Endothelial cell of umbilical vein (primary cell): Measurements from ENCODE around the gene PNPLA3. TPM values are rescaled to one million over a fixed set of nuclear protein-coding genes. Genes with fewer than 3 reads are reported as not detected.

ENCODE experiments used
- BruUV-seq: library from RNA; stranded (reverse); fragments of 400-500 nt; replicated peaks from 2 replicates; lab custom pipeline; 2021; lab: Mats Ljungman, UMichigan
- CTCF ChIA-PET: fragments of 300-600, 350-600 bp; sonication (Branson Sonifier 250); formaldehyde crosslinking; loops from one replicate; lab custom pipeline; 2021; ENCODE audit warnings: antibody characterized with exemption, inconsistent platforms; lab: Charles Lee
- POLR2A ChIA-PET: fragments of 300-600, 350-600 bp; sonication (Branson Sonifier 250); formaldehyde crosslinking; loops from one replicate; lab custom pipeline; 2021; ENCODE audit warnings: antibody characterized with exemption, inconsistent platforms; lab: Charles Lee
- DNase-seq: peaks from one replicate; pipeline ENCODE4 v3.0.0-alpha.2; 2011; ENCODE audit warnings: low read depth, low spot score
- FAIRE-seq: peaks from 2 replicates; lab custom pipeline; 2011; peaks lifted over from hg19 to GRCh38; lab: Jason Lieb, UNC
- H2AFZ ChIP-seq: 2 replicates; pipeline ENCODE4 v1.6.0; 2012; ENCODE audit warnings: low read depth, low read length, control low read depth, inconsistent platforms
- H3K27ac ChIP-seq: 2 replicates; pipeline ENCODE4 v1.5.1; 2011; ENCODE audit warnings: low read depth, mild to moderate bottlenecking, control low read depth, low read length, moderate library complexity; ENCODE audit not compliant: insufficient read depth
- H3K27me3 ChIP-seq, 2 experiments: 2 replicates each; pipeline versions ENCODE4 v1.6.0 to v1.6.1; 2011; ENCODE audit warnings: low read length in 2 of 2, mixed read lengths in 1 of 2; ENCODE audit not compliant: control insufficient read depth in 2 of 2, insufficient read depth in 2 of 2
- H3K36me3 ChIP-seq, 2 experiments: 2 replicates in 1 of 2; 3 replicates in 1 of 2; pipeline ENCODE4 v1.5.1; 2011; ENCODE audit warnings: low read length in 2 of 2, mild to moderate bottlenecking in 1 of 2, moderate library complexity in 1 of 2; ENCODE audit not compliant: control insufficient read depth in 2 of 2, insufficient read depth in 2 of 2; ENCODE audit errors: extremely low read depth in 1 of 2
- H3K4me1 ChIP-seq: 3 replicates; pipeline ENCODE4 v1.5.1; 2011; ENCODE audit warnings: mild to moderate bottlenecking, low read length; ENCODE audit not compliant: control insufficient read depth, insufficient read depth; ENCODE audit errors: extremely low read depth
- H3K4me2 ChIP-seq: 2 replicates; pipeline ENCODE4 v1.6.1; 2011; ENCODE audit warnings: low read length, control low read depth, mixed read lengths; ENCODE audit not compliant: insufficient read depth
- H3K4me3 ChIP-seq, 3 experiments: fragments of 200-600 bp in 1 of 3; sonication (generic), shearing (Covaris generic) in 1 of 3; replicated peaks in 1 of 3; 2 replicates each; pipeline ENCODE4 v1.5.1; 2011 to 2016; ENCODE audit warnings: control low read depth in 3 of 3, low read length in 3 of 3, mild to moderate bottlenecking in 2 of 3, inconsistent platforms in 1 of 3, low read depth in 1 of 3, moderate library complexity in 1 of 3; ENCODE audit not compliant: insufficient read depth in 1 of 3
- H3K79me2 ChIP-seq: 2 replicates; pipeline ENCODE4 v1.6.0; 2012; ENCODE audit warnings: low read length, inconsistent platforms; ENCODE audit not compliant: control insufficient read depth, insufficient read depth
- H3K9ac ChIP-seq: replicated peaks from 2 replicates; pipeline ENCODE3; 2011; ENCODE audit warnings: low read length, control low read depth; ENCODE audit not compliant: insufficient read depth; ENCODE audit errors: extremely low read depth
- H3K9me1 ChIP-seq: replicated peaks from 3 replicates; pipeline ENCODE4 v1.6.0; 2011; ENCODE audit warnings: mild to moderate bottlenecking, low read length; ENCODE audit not compliant: control insufficient read depth, insufficient read depth; ENCODE audit errors: extremely low read depth
- H3K9me3 ChIP-seq: replicated peaks from 2 replicates; pipeline ENCODE4 v1.5.1; 2012; ENCODE audit warnings: low read length, inconsistent platforms; ENCODE audit not compliant: control insufficient read depth, insufficient read depth
- H4K20me1 ChIP-seq: replicated peaks from 2 replicates; pipeline ENCODE3; 2011; ENCODE audit warnings: mild to moderate bottlenecking, low read length; ENCODE audit not compliant: control insufficient read depth, insufficient read depth; ENCODE audit errors: extremely low read depth
- EZH2 ChIP-seq: IDR thresholded peaks from 2 replicates; pipeline ENCODE4 v1.6.1; 2012; ENCODE audit warnings: borderline replicate concordance, low read depth, mild to moderate bottlenecking, moderate library complexity, low read length, inconsistent platforms; ENCODE audit not compliant: severe bottlenecking
- FOS ChIP-seq: IDR thresholded peaks from 2 replicates; pipeline ENCODE4 v1.6.1; 2011; ENCODE audit warnings: mild to moderate bottlenecking, low read length, moderate library complexity, borderline replicate concordance; ENCODE audit not compliant: insufficient read depth
- GATA2 ChIP-seq: IDR thresholded peaks from 2 replicates; pipeline ENCODE4 v1.7.0; 2011; ENCODE audit warnings: low read depth, mild to moderate bottlenecking, moderate library complexity, mixed read lengths, low read length; ENCODE audit not compliant: insufficient read length, insufficient read depth
- JUN ChIP-seq: IDR thresholded peaks from 2 replicates; pipeline ENCODE4 v1.6.1; 2011; ENCODE audit warnings: borderline replicate concordance, low read depth; ENCODE audit not compliant: insufficient read length, insufficient read depth
- MYC ChIP-seq: IDR thresholded peaks from one replicate; pipeline ENCODE4 v1.6.1; 2011; ENCODE audit warnings: mild to moderate bottlenecking, low read depth, low read length
- POLR2A ChIP-seq: IDR thresholded peaks from 2 replicates; pipeline ENCODE4 v1.6.1; 2012; ENCODE audit warnings: low read depth, mild to moderate bottlenecking, control low read depth, low read length
- POLR2AphosphoS5 ChIP-seq: IDR thresholded peaks from 2 replicates; pipeline ENCODE4 v1.6.1; 2012; ENCODE audit warnings: low read depth, mild to moderate bottlenecking, control low read depth, low read length, moderate library complexity; ENCODE audit not compliant: insufficient read depth
- dilution Hi-C: fragments of 300-500 bp; cut with MboI; formaldehyde crosslinking; loops from one replicate; pipeline ENCODE4 v1.15.0; 2019; ENCODE audit warnings: low sequenced_read_pairs; ENCODE audit not compliant: extremely low pct_ligation_motif_present
- intact Hi-C: fragments of 100-400 bp; cut with micrococcal nuclease; formaldehyde crosslinking; loops from one replicate; pipeline ENCODE4 v1.10.0; 2022
- polyA plus RNA-seq, 4 experiments: library from polyadenylated mRNA; depleted of rRNA in 3 of 4; stranded (reverse) in 3 of 4; unstranded in 1 of 4; fragments of >200 nt; gene quantifications; 2 replicates each; pipeline versions ENCODE4 v1.2.1 to v1.2.3, GENCODE V29; 2011 to 2012; ENCODE audit warnings: missing spikeins in 1 of 4
- total RNA-seq: library from RNA; stranded (reverse); gene quantifications from 2 replicates; pipeline ENCODE4 v1.2.3, GENCODE V29; 2021
- TF ChIP-seq, protein P1 (sequence below), 2 donors: IDR thresholded peaks; 1 replicate in 1 of 2; 2 replicates in 1 of 2; pipeline ENCODE4 v1.5.1; 2011; ENCODE audit warnings: low read length in 2 of 2, mild to moderate bottlenecking in 2 of 2, moderate library complexity in 2 of 2, control low read depth in 1 of 2, inconsistent platforms in 1 of 2, low read depth in 1 of 2; ENCODE audit not compliant: insufficient read depth in 1 of 2; ENCODE audit errors: extremely low read depth in 1 of 2
- TF ChIP-seq, protein P2 (sequence below): IDR thresholded peaks from 2 replicates; pipeline ENCODE4 v1.6.1; 2011; ENCODE audit not compliant: insufficient read depth, insufficient read length

The PNPLA3 gene
- total and polyA plus RNA-seq, 2 donors (not counting 3 experiments of a cell fraction or from before 2014, with no cell fraction given), result 5.3 to 12.3 TPM

DNA sequence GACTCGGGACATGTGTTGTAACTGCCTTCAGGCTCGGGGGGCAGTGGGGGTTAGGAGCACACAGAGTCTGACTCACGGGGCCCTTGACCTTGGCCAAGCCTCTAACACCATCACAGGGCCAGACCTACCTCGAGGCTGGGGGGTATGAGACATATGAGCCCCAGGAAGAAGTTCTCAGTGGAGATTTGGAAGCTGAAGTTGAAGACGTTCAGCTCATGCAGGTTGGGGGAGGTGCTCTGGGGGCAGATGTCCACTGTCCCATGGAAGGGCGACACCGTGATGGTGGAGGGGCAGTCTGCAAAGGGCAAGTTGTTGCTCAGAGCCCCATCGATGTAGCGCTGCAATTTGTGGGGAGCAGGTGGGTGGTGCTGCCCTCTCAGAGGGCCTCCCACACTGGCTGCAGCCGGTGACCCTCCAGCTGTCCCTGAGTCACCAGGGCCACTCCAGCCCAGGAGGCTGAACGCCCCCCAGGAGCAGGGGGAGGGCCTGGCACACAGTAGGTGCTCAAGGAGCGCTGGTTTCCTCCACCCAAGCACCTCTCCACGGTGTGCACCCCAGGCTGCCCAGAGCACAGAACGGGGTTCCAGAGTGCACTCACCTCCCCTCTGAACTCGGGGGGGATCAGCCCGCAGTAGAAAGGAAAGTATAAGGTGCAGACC, 34.3 kb upstream of the PNPLA3 start:
- ChIA-PET CTCF (interaction anchor here (0.8 to 0.9 kb wide), 3 partner anchors 25 to 503 kb away, joined by 3 to 4 read pairs (median 3); no protein-coding TSS in a partner anchor), POLR2A (no interaction called here)
- Histone ChIP-seq H3K27ac (no peak overlapping the region), H3K9ac (no peak overlapping the region), H3K4me3 (no peak overlapping the region), H2AFZ (no peak overlapping the region), H3K79me2 (no peaks in the 10 kb centered on the region), H3K9me1 (no peaks in the 10 kb centered on the region), H3K4me2 (no peak overlapping the region), H3K9me3 (no peaks in the 10 kb centered on the region), H3K36me3 (no peaks in the 10 kb centered on the region), H3K27me3 (peaks cover 16 to 31% of the 10 kb centered on the region in 2 experiments), H4K20me1 (no peaks in the 10 kb centered on the region), H3K4me1 (no peaks in the 10 kb centered on the region)
- BruUV-seq, result no TSS peak
- intact Hi-C loops (no loop called here), dilution Hi-C loops (no loop called here)
- TF ChIP-seq, protein P1, sequence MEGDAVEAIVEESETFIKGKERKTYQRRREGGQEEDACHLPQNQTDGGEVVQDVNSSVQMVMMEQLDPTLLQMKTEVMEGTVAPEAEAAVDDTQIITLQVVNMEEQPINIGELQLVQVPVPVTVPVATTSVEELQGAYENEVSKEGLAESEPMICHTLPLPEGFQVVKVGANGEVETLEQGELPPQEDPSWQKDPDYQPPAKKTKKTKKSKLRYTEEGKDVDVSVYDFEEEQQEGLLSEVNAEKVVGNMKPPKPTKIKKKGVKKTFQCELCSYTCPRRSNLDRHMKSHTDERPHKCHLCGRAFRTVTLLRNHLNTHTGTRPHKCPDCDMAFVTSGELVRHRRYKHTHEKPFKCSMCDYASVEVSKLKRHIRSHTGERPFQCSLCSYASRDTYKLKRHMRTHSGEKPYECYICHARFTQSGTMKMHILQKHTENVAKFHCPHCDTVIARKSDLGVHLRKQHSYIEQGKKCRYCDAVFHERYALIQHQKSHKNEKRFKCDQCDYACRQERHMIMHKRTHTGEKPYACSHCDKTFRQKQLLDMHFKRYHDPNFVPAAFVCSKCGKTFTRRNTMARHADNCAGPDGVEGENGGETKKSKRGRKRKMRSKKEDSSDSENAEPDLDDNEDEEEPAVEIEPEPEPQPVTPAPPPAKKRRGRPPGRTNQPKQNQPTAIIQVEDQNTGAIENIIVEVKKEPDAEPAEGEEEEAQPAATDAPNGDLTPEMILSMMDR (IDR thresholded peaks at IDR 0.05; ENCODE audit: extremely low read depth in 1 of 2, insufficient read depth in 1 of 2, low read depth in 1 of 2, low read length in 2 of 2), result no peak
- TF ChIP-seq MYC (no peak), JUN (no peak)
- no peak for DNase-seq
- no peak for FAIRE-seq

DNA sequence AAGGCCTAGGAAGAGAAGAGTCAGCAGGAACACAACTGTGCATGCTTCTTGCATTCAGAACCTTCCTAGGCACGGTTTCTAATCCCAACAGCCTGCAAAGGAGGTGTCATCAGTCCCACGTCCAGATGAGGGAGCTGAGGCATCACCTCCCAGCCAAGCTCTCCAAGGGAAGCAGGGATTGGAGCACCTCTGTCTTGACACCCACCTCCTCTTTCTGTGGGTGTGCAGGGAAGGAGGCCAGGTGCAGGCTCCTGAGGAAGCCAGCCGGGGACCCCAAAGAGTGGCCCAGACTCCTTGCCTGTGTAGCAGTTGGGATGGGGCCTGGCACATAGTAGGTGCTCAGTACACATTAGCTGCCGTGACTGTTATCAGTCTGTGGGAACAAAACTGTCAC, 33.7 kb upstream of the PNPLA3 start:
- dilution Hi-C loops, result no loop called here
- no peak for FAIRE-seq
- no peak overlapping the region for H3K27ac ChIP-seq
- intact Hi-C loops, result no loop called here
- H3K4me2 ChIP-seq, result no peak overlapping the region
- no peak for DNase-seq
- TF ChIP-seq POLR2A, result no peak
- no peak for TF ChIP-seq EZH2
- TF ChIP-seq, protein P1 (IDR thresholded peaks at IDR 0.05; ENCODE audit: extremely low read depth in 1 of 2, insufficient read depth in 1 of 2, low read depth in 1 of 2, low read length in 2 of 2), result no peak
- TF ChIP-seq MYC, result no peak
- no peak for TF ChIP-seq FOS
- TF ChIP-seq GATA2, result no peak
- TF ChIP-seq POLR2AphosphoS5, result no peak
- TF ChIP-seq, protein P2, sequence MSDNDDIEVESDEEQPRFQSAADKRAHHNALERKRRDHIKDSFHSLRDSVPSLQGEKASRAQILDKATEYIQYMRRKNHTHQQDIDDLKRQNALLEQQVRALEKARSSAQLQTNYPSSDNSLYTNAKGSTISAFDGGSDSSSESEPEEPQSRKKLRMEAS, result no peak
- no peak for TF ChIP-seq JUN
- H3K4me1 ChIP-seq, result no peaks in the 10 kb centered on the region
- no peaks in the 10 kb centered on the region for H4K20me1 ChIP-seq
- H3K4me3 ChIP-seq, result no peak overlapping the region
- CTCF ChIA-PET, result interaction anchor here (0.8 to 0.9 kb wide), 2 partner anchors 56 to 504 kb away, joined by 3 read pairs; no protein-coding TSS in a partner anchor
- H3K27me3 ChIP-seq, result peaks cover 16 to 31% of the 10 kb centered on the region in 2 experiments
- BruUV-seq, result no TSS peak
- no peaks in the 10 kb centered on the region for H3K9me3 ChIP-seq
- no peaks in the 10 kb centered on the region for H3K36me3 ChIP-seq
- no peak overlapping the region for H2AFZ ChIP-seq
- POLR2A ChIA-PET, result no interaction called here
- H3K9me1 ChIP-seq, result no peaks in the 10 kb centered on the region
- no peak overlapping the region for H3K9ac ChIP-seq
- no peaks in the 10 kb centered on the region for H3K79me2 ChIP-seq
